ENCODE results near the gene GCAT. TPM values are rescaled to one million over a fixed set of nuclear protein-coding genes. Genes with fewer than 3 reads are reported as not detected.

GCAT gene
- total and polyA plus RNA-seq, 9 of the 15 experiments (the other 6 are each of a cell fraction or from before 2014, with no cell fraction given): 1.9 to 69.9 (median 26.4) TPM

DNA sequence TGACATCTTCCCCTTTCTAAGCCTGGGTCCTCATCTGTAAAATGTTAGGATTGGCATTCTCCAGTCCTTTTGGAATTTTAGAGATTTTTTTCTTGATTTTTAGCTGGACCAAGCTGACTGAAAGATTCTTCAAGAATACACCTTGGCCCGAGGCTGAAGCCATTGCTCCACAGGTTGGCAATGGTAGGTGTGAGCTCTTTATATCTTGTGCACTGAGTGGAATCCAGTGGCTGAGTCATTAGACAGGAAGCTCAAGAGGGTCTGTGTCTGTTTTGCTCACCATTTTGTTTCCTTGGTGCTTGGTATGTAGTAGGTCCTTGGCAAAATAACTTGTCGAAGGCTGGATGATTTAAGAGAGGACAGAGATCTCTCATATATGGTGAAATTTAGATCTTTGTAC, 47.7 kb downstream of the GCAT start:
- 90% methylated on average over 2 of the region's 2 CpGs for WGBS (ENCODE audit: insufficient coverage, low coverage, missing lambda C conversion rate)
- intact Hi-C loops (cut with micrococcal nuclease): no loop called here
- Histone ChIP-seq H3K27ac (ENCODE audit: extremely low read depth, low read depth, low read length) (no peak overlapping the region), H3K27me3 (ENCODE audit: control insufficient read depth in 2 of 2, insufficient read depth in 2 of 2, low read length in 2 of 2) (no peaks in the 10 kb centered on the region), H3K36me3 (ENCODE audit: control insufficient read depth, insufficient read depth, low read length) (peaks cover 88% of the 10 kb centered on the region), H2AFZ (ENCODE audit: low read depth, low read length) (no peak overlapping the region), H3K9ac (ENCODE audit: insufficient read depth in 1 of 2, low read depth in 2 of 2, low read length in 2 of 2) (no peak overlapping the region), H3K4me2 (ENCODE audit: insufficient read depth, low read length) (no peak overlapping the region), H3K9me3 (replicated peaks; ENCODE audit: control insufficient read depth, insufficient read depth, low read depth, low read length) (no peaks in the 10 kb centered on the region), H3K9me1 (ENCODE audit: control insufficient read depth, insufficient read depth, low read length) (no peaks in the 10 kb centered on the region), H3K4me3 (no peak overlapping the region), H3K4me1 (replicated peaks in 1 of 2; ENCODE audit: control insufficient read depth in 2 of 2, insufficient read depth in 2 of 2, low read length in 2 of 2) (peaks cover 0 to 8% of the 10 kb centered on the region in 2 experiments; a peak in 2 of 5 replicates), H3K79me2 (ENCODE audit: control insufficient read depth, insufficient read depth, low read length) (peaks cover 55% of the 10 kb centered on the region), H4K20me1 (replicated peaks; ENCODE audit: control insufficient read depth, insufficient read depth, low read length) (peaks cover 3% of the 10 kb centered on the region; the same call in 1 of the 2 replicates)
- no peak for ATAC-seq
- TF ChIP-seq HSF4 (CRISPR knock-in tag; IDR thresholded peaks at IDR 0.05; ENCODE audit: borderline replicate concordance) (no peak), RCOR1 (IDR thresholded peaks at IDR 0.05; ENCODE audit: borderline replicate concordance in 1 of 2, low read depth in 2 of 2, low read length in 2 of 2) (no peak), FOXA1 (IDR thresholded peaks at IDR 0.05; ENCODE audit: borderline replicate concordance) (no peak)
- no peak for FAIRE-seq
- no TSS peak for BruUV-seq (replicated peaks)
- no peak for DNase-seq (ENCODE audit: extremely low read depth in 1 of 4, low spot score in 3 of 4)
- in situ Hi-C loops (cut with MboI): no loop called here
- ChIA-PET POLR2A (interaction anchor here (0.5 to 1.4 kb wide), 4 partner anchors 8 to 41 kb away, joined by 3 read pairs; partner anchors contain the start of gene ANKRD54), CTCF (ENCODE audit: low intra/inter-chr PET ratio) (no interaction called here)

DNA sequence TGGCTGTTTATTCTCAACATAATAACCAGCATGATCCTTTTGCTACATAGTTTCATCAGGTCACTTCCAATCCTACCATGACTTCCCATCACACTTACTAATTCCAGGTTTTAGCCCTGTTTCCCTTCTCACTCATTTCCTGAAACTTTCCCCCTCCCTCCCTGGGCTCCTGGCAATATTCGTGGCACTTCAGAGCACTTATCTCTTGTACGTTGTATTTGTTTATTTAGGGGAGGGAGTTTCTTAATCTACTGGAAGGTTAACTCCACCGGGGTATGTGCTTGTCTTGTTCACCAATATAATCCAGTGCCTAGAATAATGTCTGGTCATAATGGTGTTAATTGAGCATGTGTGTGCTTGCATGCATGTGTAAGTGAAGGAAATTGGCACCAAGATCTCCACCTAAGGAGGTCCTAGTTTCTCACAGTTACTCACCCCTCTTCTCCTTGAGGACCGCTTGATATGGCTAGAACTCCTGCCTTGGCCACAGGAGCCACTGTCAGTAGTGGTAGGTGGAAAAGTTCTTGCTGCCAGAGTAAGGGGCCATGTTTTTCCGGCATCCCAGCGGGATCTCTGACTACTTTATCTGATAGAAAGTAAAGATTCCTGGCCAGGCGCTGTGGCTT, 53.2 kb downstream of the GCAT start:
- H3K4me3 ChIP-seq: no peak overlapping the region
- no peak for ATAC-seq
- TF ChIP-seq TAF7 (tag; IDR thresholded peaks at IDR 0.05): no peak
- 0 out of 2 replicates have a peak, but pooled peaks have one; percentile 26 for TF ChIP-seq POLR2A (conservative IDR thresholded peaks at IDR 0.05)
- peaks cover 20% of the 10 kb centered on the region for H3K79me2 ChIP-seq (ENCODE audit: control insufficient read depth, insufficient read depth, low read length)
- H3K27me3 ChIP-seq (ENCODE audit: control insufficient read depth in 2 of 2, insufficient read depth in 2 of 2, low read length in 2 of 2): no peaks in the 10 kb centered on the region
- 73% methylated on average over 7 of the region's 7 CpGs for WGBS (ENCODE audit: insufficient coverage, low coverage, missing lambda C conversion rate)
- ChIA-PET POLR2A (interaction anchor here (1.1 to 1.4 kb wide), 3 partner anchors 9 to 54 kb away, joined by 4 to 6 read pairs (median 5); no protein-coding TSS in a partner anchor), CTCF (ENCODE audit: low intra/inter-chr PET ratio) (interaction anchor here (0.6 kb wide), 1 partner anchor 236 kb away, joined by 4 read pairs; no protein-coding TSS in a partner anchor)
- no peaks in the 10 kb centered on the region; a peak in 1 of 5 replicates for H3K4me1 ChIP-seq (replicated peaks in 1 of 2; ENCODE audit: control insufficient read depth in 2 of 2, insufficient read depth in 2 of 2, low read length in 2 of 2)
- no peak overlapping the region for H3K27ac ChIP-seq (ENCODE audit: extremely low read depth, low read depth, low read length)
- peaks cover 87% of the 10 kb centered on the region for H3K36me3 ChIP-seq (ENCODE audit: control insufficient read depth, insufficient read depth, low read length)
- H3K9me3 ChIP-seq (replicated peaks; ENCODE audit: control insufficient read depth, insufficient read depth, low read depth, low read length): no peaks in the 10 kb centered on the region
- no peak for DNase-seq (ENCODE audit: extremely low read depth in 1 of 4, low spot score in 3 of 4)
- H4K20me1 ChIP-seq (replicated peaks; ENCODE audit: control insufficient read depth, insufficient read depth, low read length): no peaks in the 10 kb centered on the region
- BruUV-seq (replicated peaks): no TSS peak
- intact Hi-C loops (cut with micrococcal nuclease): no loop called here
- no peak for FAIRE-seq
- no peak overlapping the region for H2AFZ ChIP-seq (ENCODE audit: low read depth, low read length)
- H3K9ac ChIP-seq (ENCODE audit: insufficient read depth in 1 of 2, low read depth in 2 of 2, low read length in 2 of 2): no peak overlapping the region
- no peak overlapping the region for H3K4me2 ChIP-seq (ENCODE audit: insufficient read depth, low read length)
- in situ Hi-C loops (cut with MboI): no loop called here
- H3K9me1 ChIP-seq (ENCODE audit: control insufficient read depth, insufficient read depth, low read length): no peaks in the 10 kb centered on the region
